IPS-18a (cell line): ENCODE data around the gene CREBZF.
A peak's percentile ranks its signal among the peaks of the same experiment; 100 is the strongest.

Experiments
- H3K27ac ChIP-seq: one replicate; pipeline ENCODE4 v1.5.1; 2013; ENCODE audit warnings: low read length
- H3K27me3 ChIP-seq: one replicate; pipeline ENCODE4 v1.6.1; 2013; ENCODE audit warnings: mild to moderate bottlenecking, low read length; ENCODE audit not compliant: control insufficient read depth, insufficient read depth
- H3K36me3 ChIP-seq: one replicate; pipeline ENCODE4 v1.6.1; 2013; ENCODE audit warnings: low read depth, low read length; ENCODE audit not compliant: control insufficient read depth
- H3K4me1 ChIP-seq: one replicate; pipeline ENCODE4 v1.6.1; 2013; ENCODE audit warnings: low read depth, low read length; ENCODE audit not compliant: control insufficient read depth
- H3K4me3 ChIP-seq: one replicate; pipeline ENCODE4 v1.5.1; 2013; ENCODE audit warnings: low read length
- H3K9ac ChIP-seq: one replicate; pipeline ENCODE4 v1.6.1; 2013; ENCODE audit warnings: mild to moderate bottlenecking, low read length, moderate library complexity
- H3K9me3 ChIP-seq: one replicate; pipeline ENCODE4 v1.6.1; 2013; ENCODE audit warnings: low read depth, low read length; ENCODE audit not compliant: control insufficient read depth

The CREBZF gene

GRCh38 chr11:85664615-85665481, at the start of gene CREBZF:
CREBZF (minus strand) TSS chr11:85665129; CDS start chr11:85664875, 254 bp downstream.
- H3K4me3 ChIP-seq = peak within 1 kb of the TSS; percentile 90
- H3K27me3 ChIP-seq = no peaks in the 10 kb centered on the region
- peaks cover 6% of the 10 kb centered on the region for H3K4me1 ChIP-seq
- H3K27ac ChIP-seq = peak within 1 kb of the TSS; percentile 87
- H3K9ac ChIP-seq = peak within 1 kb of the TSS; percentile 99
- no peaks in the 10 kb centered on the region for H3K9me3 ChIP-seq
- peaks cover 29% of the 10 kb centered on the region for H3K36me3 ChIP-seq

- Histone ChIP-seq H3K9me3 (no peaks in the 10 kb centered on the region), H3K27me3 (no peaks in the 10 kb centered on the region), H3K9ac (no peak overlapping the region), H3K4me3 (no peak overlapping the region), H3K36me3 (no peaks in the 10 kb centered on the region), H3K27ac (no peak overlapping the region), H3K4me1 (peaks cover 10% of the 10 kb centered on the region)
Observed at GRCh38 chr11:85712953-85713352, 48.0 kb upstream of the CREBZF start.

DNA sequence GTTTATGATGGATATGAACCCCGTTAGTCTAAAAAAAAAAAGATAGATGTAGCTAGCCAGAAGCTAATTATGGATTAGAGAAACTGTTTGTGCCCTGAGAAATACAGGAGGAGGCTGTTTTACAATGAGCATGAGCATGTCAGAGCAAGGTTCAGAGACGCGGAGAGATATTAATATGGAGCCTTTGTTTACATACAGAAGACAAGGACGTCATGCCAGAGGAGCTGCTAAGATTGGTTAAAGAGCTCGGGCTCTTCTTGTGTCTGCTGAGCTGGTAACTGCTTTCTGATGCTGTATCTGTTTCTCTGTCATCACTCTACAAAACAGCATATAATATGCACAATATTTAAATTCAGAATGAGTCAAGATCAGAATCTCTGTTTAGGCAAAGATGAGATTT, 46.0 kb upstream of the CREBZF start:
- Histone ChIP-seq H3K4me1 (no peaks in the 10 kb centered on the region), H3K9me3 (no peaks in the 10 kb centered on the region), H3K27me3 (no peaks in the 10 kb centered on the region), H3K4me3 (no peak overlapping the region), H3K36me3 (no peaks in the 10 kb centered on the region), H3K27ac (no peak overlapping the region), H3K9ac (no peak overlapping the region)

DNA sequence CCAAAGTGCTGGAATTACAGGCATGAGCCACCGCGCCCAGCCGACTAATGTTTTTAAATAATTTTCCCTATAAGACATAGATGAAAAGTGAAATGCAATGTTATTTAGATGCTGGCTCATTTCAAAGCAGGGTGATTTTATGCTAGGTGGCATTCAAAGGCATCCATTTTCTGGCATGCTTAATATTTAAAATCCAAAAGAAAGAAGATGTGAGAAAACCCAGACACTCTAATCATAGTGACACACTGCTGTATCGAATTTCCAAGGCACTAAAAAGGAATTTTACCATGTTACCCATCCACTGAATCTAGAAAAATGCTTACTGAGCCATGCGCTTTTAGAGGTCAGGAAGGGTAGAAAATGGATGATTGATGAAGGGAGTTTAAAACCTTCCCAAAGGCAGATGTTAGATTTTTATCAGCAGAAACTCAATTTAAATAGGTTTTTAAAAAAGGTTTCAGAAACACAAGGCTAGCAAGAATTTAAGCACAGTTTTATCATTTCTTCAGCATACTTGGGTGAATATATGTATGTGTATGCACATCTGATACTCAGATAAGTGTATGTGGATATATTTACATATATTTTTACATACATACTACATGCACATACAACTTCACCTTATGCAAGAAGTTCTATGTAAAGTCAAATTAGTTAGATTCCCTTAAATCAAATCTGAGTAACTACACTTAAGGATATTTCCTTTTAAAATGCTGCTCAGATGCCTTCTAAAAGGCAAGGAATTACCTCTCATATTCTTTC, 45.2 kb upstream of the CREBZF start:
- no peak overlapping the region for H3K9ac ChIP-seq
- H3K9me3 ChIP-seq = no peaks in the 10 kb centered on the region
- no peak overlapping the region for H3K27ac ChIP-seq
- H3K4me3 ChIP-seq = no peak overlapping the region
- no peaks in the 10 kb centered on the region for H3K27me3 ChIP-seq
- no peaks in the 10 kb centered on the region for H3K4me1 ChIP-seq
- H3K36me3 ChIP-seq = no peaks in the 10 kb centered on the region

DNA sequence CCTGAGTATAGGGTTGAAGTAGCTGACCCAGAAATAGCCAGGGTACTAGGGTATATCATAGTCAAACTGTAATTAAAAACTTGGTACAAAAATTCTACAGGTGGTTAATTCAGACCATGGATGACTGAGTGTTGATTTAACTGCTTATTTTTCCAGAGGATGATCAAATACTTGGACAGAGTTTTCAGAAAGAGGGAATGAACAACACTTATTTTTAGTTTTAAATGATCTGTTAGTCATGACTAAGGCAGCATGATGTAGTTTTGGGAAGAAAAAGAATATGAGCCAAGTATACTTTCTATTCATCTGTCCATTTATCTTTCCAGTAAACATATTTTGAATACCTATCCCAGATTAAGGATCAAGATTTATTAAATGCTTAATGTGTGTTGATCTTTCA, 40.9 kb upstream of the CREBZF start:
- no peak overlapping the region for H3K9ac ChIP-seq
- no peaks in the 10 kb centered on the region for H3K27me3 ChIP-seq
- H3K36me3 ChIP-seq = no peaks in the 10 kb centered on the region
- no peaks in the 10 kb centered on the region for H3K4me1 ChIP-seq
- H3K9me3 ChIP-seq = no peaks in the 10 kb centered on the region
- no peak overlapping the region for H3K4me3 ChIP-seq
- H3K27ac ChIP-seq = no peak overlapping the region

- Histone ChIP-seq H3K27ac (no peak overlapping the region), H3K9me3 (no peaks in the 10 kb centered on the region), H3K4me1 (no peaks in the 10 kb centered on the region), H3K36me3 (no peaks in the 10 kb centered on the region), H3K27me3 (no peaks in the 10 kb centered on the region), H3K9ac (no peak overlapping the region), H3K4me3 (no peak overlapping the region)
Observed at GRCh38 chr11:85704967-85705366, 40.0 kb upstream of the CREBZF start.

GRCh38 chr11:85699957-85700741, 35.2 kb upstream of the CREBZF start:
- no peaks in the 10 kb centered on the region for H3K36me3 ChIP-seq
- H3K27ac ChIP-seq = no peak overlapping the region
- H3K9me3 ChIP-seq = no peaks in the 10 kb centered on the region
- H3K4me3 ChIP-seq = no peak overlapping the region
- H3K4me1 ChIP-seq = no peaks in the 10 kb centered on the region
- H3K27me3 ChIP-seq = no peaks in the 10 kb centered on the region
- H3K9ac ChIP-seq = no peak overlapping the region

GRCh38 chr11:85698195-85698594, 33.3 kb upstream of the CREBZF start:
- Histone ChIP-seq H3K4me1 (no peaks in the 10 kb centered on the region), H3K9ac (no peak overlapping the region), H3K9me3 (no peaks in the 10 kb centered on the region), H3K27me3 (no peaks in the 10 kb centered on the region), H3K36me3 (no peaks in the 10 kb centered on the region), H3K27ac (no peak overlapping the region), H3K4me3 (no peak overlapping the region)

GRCh38 chr11:85697747-85698146, 32.8 kb upstream of the CREBZF start:
- Histone ChIP-seq H3K27ac (no peak overlapping the region), H3K4me1 (no peaks in the 10 kb centered on the region), H3K27me3 (no peaks in the 10 kb centered on the region), H3K9ac (no peak overlapping the region), H3K4me3 (no peak overlapping the region), H3K36me3 (no peaks in the 10 kb centered on the region), H3K9me3 (no peaks in the 10 kb centered on the region)

GRCh38 chr11:85695546-85695945, 30.6 kb upstream of the CREBZF start:
- no peaks in the 10 kb centered on the region for H3K36me3 ChIP-seq
- no peak overlapping the region for H3K9ac ChIP-seq
- no peak overlapping the region for H3K27ac ChIP-seq
- no peak overlapping the region for H3K4me3 ChIP-seq
- no peaks in the 10 kb centered on the region for H3K4me1 ChIP-seq
- no peaks in the 10 kb centered on the region for H3K9me3 ChIP-seq
- H3K27me3 ChIP-seq = no peaks in the 10 kb centered on the region

- H3K9ac ChIP-seq = no peak overlapping the region
- H3K9me3 ChIP-seq = no peaks in the 10 kb centered on the region
- no peaks in the 10 kb centered on the region for H3K27me3 ChIP-seq
- H3K4me3 ChIP-seq = no peak overlapping the region
- no peaks in the 10 kb centered on the region for H3K4me1 ChIP-seq
- no peak overlapping the region for H3K27ac ChIP-seq
- no peaks in the 10 kb centered on the region for H3K36me3 ChIP-seq
Observed at GRCh38 chr11:85694385-85694980, 29.6 kb upstream of the CREBZF start.
